PC-9 (cell line): ENCODE measurements around the gene AHNAK. TPM values are rescaled to one million over a fixed set of nuclear protein-coding genes. Genes with fewer than 3 reads are reported as not detected.

ENCODE experiments used
- BruUV-seq: library from RNA; stranded (reverse); fragments of 400-500 nt; replicated peaks from 2 replicates; lab custom pipeline; 2021; lab: Mats Ljungman, UMichigan
- CTCF ChIA-PET: fragments of 300-600 bp; sonication (Branson Sonifier 250); formaldehyde crosslinking; loops from one replicate; lab custom pipeline; 2022; ENCODE audit warnings: antibody characterized with exemption; lab: Charles Lee
- POLR2A ChIA-PET: fragments of 300-600 bp; sonication (Branson Sonifier 250); formaldehyde crosslinking; loops from one replicate; lab custom pipeline; 2022; ENCODE audit warnings: antibody characterized with exemption; ENCODE audit not compliant: unreplicated experiment; lab: Charles Lee
- DNase-seq, 2 experiments: peaks; one replicate each; pipeline versions ENCODE4 v3.0.0 to v3.0.0-alpha.2; 2015 to 2022; ENCODE audit warnings: mixed read lengths in 1 of 2
- H2AFZ ChIP-seq: fragments of 200-600 bp; sonication (generic); 2 replicates; pipeline ENCODE4 v1.8.1; 2017; ENCODE audit warnings: antibody characterized with exemption
- H3F3A ChIP-seq: fragments of 200-600 bp; sonication (generic); 2 replicates; pipeline ENCODE4 v1.8.1; 2017; ENCODE audit warnings: antibody characterized with exemption, mild to moderate bottlenecking, low read depth; ENCODE audit not compliant: insufficient read depth
- H3K27ac ChIP-seq: fragments of 200-600 bp; sonication (generic); 2 replicates; pipeline ENCODE4 v1.6.1; 2016; ENCODE audit warnings: mixed run types
- H3K27me3 ChIP-seq: fragments of 200-600 bp; sonication (generic); 2 replicates; pipeline ENCODE4 v1.6.1; 2016; ENCODE audit warnings: low read depth, mixed run types; ENCODE audit not compliant: insufficient read depth
- H3K36me3 ChIP-seq: fragments of 200-600 bp; sonication (generic); 2 replicates; pipeline ENCODE4 v1.6.1; 2016; ENCODE audit warnings: low read depth, mixed run types
- H3K4me1 ChIP-seq: fragments of 200-600 bp; sonication (generic); replicated peaks from 2 replicates; pipeline ENCODE4 v1.6.1; 2016; ENCODE audit warnings: mixed run types; ENCODE audit not compliant: insufficient read depth
- H3K4me2 ChIP-seq: fragments of 200-600 bp; sonication (generic); 2 replicates; pipeline ENCODE4 v1.6.1; 2017; ENCODE audit warnings: mixed run types
- H3K4me3 ChIP-seq: fragments of 200-600 bp; sonication (generic); 2 replicates; pipeline ENCODE4 v1.6.1; 2016; ENCODE audit warnings: mixed run types
- H3K79me2 ChIP-seq: fragments of 200-600 bp; sonication (generic); 2 replicates; pipeline ENCODE4 v1.6.1; 2017; ENCODE audit warnings: low read depth, mixed run types
- H3K9me2 ChIP-seq: fragments of 200-600 bp; sonication (generic); 2 replicates; pipeline ENCODE4 v1.8.1; 2017; ENCODE audit warnings: mild to moderate bottlenecking; ENCODE audit not compliant: insufficient read depth
- H3K9me3 ChIP-seq: fragments of 200-600 bp; sonication (generic); 2 replicates; pipeline ENCODE4 v1.8.1; 2016; ENCODE audit warnings: low read depth; ENCODE audit not compliant: insufficient read depth
- H4K20me1 ChIP-seq: fragments of 200-600 bp; sonication (generic); 2 replicates; pipeline ENCODE4 v1.8.1; 2017; ENCODE audit not compliant: insufficient read depth
- CTCF ChIP-seq: fragments of 200-600 bp; sonication (generic); conservative IDR thresholded peaks from 2 replicates; pipeline ENCODE4 v1.6.1; 2017; ENCODE audit warnings: mixed run types, antibody characterized with exemption, mild to moderate bottlenecking, moderate library complexity
- EZH2 ChIP-seq: fragments of 200-600 bp; sonication (generic); IDR thresholded peaks from 2 replicates; pipeline ENCODE4 v1.8.0; 2017; ENCODE audit warnings: antibody characterized with exemption, low read depth
- intact Hi-C: fragments of 100-400 bp; cut with micrococcal nuclease; formaldehyde crosslinking; loops from one replicate; pipeline ENCODE4 v1.10.0; 2022; ENCODE audit not compliant: unreplicated experiment
- total RNA-seq: library from RNA; stranded (reverse); gene quantifications from 2 replicates; pipeline ENCODE4 v1.2.3, GENCODE V29; 2021

The AHNAK gene
- total RNA-seq, 1 experiment from 2014 or later, result 632 TPM

GRCh38 chr11:62390722-62391121, 155.9 kb downstream of the AHNAK start:
- BruUV-seq, result no TSS peak
- Histone ChIP-seq H2AFZ (no peak overlapping the region), H3F3A (peaks cover 29% of the 10 kb centered on the region; the same call in 1 of the 2 replicates), H3K4me3 (no peak overlapping the region), H3K27me3 (no peaks in the 10 kb centered on the region), H4K20me1 (no peaks in the 10 kb centered on the region), H3K9me3 (no peaks in the 10 kb centered on the region), H3K9me2 (no peaks in the 10 kb centered on the region), H3K4me1 (peaks cover 20% of the 10 kb centered on the region), H3K4me2 (no peak overlapping the region), H3K27ac (no peak overlapping the region), H3K36me3 (no peaks in the 10 kb centered on the region), H3K79me2 (no peaks in the 10 kb centered on the region)
- TF ChIP-seq CTCF (no peak), EZH2 (no peak)
- intact Hi-C loops, result loop anchor here (5.0 kb wide), 1 partner anchor 397 kb away; the partner anchor contains the start of gene TMEM179B
- POLR2A ChIA-PET, result interaction anchor here (0.6 kb wide), 1 partner anchor 461 kb away, joined by 3 read pairs; no protein-coding TSS in a partner anchor
- no peak for DNase-seq
- CTCF ChIA-PET, result interaction anchor here (0.5 to 1.0 kb wide), 2 partner anchors 92 to 490 kb away, joined by 3 to 5 read pairs; partner anchors contain the start of gene SLC3A2

DNA sequence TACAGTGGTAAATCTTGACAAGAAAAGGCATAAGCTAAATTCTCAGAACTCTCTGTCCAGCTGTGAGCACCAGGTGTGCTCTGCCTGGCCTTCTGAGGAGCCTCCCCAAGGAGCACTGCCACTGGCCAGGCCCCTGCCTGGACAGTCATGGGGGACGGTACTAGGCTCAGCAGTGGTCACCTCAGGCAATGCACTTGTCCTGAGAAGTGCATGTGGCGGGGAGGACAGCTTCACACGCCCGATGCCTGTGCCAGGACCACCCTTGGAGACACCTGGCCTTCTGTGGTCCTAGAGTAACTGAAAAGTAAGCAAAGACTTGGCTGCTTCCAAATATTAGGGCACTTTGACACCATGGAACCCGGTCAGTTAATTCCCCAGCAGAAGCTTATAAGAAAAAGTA, 156.4 kb downstream of the AHNAK start:
- no peak for TF ChIP-seq EZH2
- Histone ChIP-seq H3K79me2 (no peaks in the 10 kb centered on the region), H3K9me2 (no peaks in the 10 kb centered on the region), H3K27me3 (no peaks in the 10 kb centered on the region), H3K4me1 (peaks cover 17% of the 10 kb centered on the region), H2AFZ (no peak overlapping the region), H3K27ac (no peak overlapping the region), H3K9me3 (no peaks in the 10 kb centered on the region), H3K4me3 (no peak overlapping the region), H3K4me2 (no peak overlapping the region), H3K36me3 (no peaks in the 10 kb centered on the region), H4K20me1 (no peaks in the 10 kb centered on the region), H3F3A (peaks cover 26% of the 10 kb centered on the region; the same call in 1 of the 2 replicates)
- ChIA-PET POLR2A (interaction anchor here (0.6 kb wide), 2 partner anchors 381 to 461 kb away, joined by 3 read pairs; partner anchors contain the start of gene TAF6L), CTCF (interaction anchor here (1.0 kb wide), 1 partner anchor 491 kb away, joined by 3 read pairs; the partner anchor contains the start of gene SLC3A2)
- no TSS peak for BruUV-seq
- DNase-seq, result no peak
- intact Hi-C loops, result loop anchor here (5.0 kb wide), 1 partner anchor 397 kb away; the partner anchor contains the start of gene TMEM179B

GRCh38 chr11:62388999-62389398, 157.6 kb downstream of the AHNAK start:
- no peaks in the 10 kb centered on the region for H3K9me3 ChIP-seq
- no peaks in the 10 kb centered on the region for H3K9me2 ChIP-seq
- ChIA-PET CTCF (no interaction called here), POLR2A (no interaction called here)
- peaks cover 14% of the 10 kb centered on the region for H3K4me1 ChIP-seq
- H3K4me3 ChIP-seq, result no peak overlapping the region
- no peaks in the 10 kb centered on the region for H4K20me1 ChIP-seq
- TF ChIP-seq EZH2 (no peak), CTCF (no peak)
- intact Hi-C loops, result no loop called here
- H3F3A ChIP-seq, result peaks cover 18% of the 10 kb centered on the region; the same call in 1 of the 2 replicates
- BruUV-seq, result no TSS peak
- no peak overlapping the region for H3K4me2 ChIP-seq
- DNase-seq, result no peak
- H3K36me3 ChIP-seq, result no peaks in the 10 kb centered on the region
- H2AFZ ChIP-seq, result no peak overlapping the region
- no peaks in the 10 kb centered on the region for H3K27me3 ChIP-seq
- no peaks in the 10 kb centered on the region for H3K79me2 ChIP-seq
- no peak overlapping the region for H3K27ac ChIP-seq
